HEK293T (cell line): ENCODE measurements around the gene DLG4.
"Not testable (repeated sequence)": the region's sequence is repeated elsewhere in the genome, so short reads cannot be mapped to it uniquely, and the experiment has no call there.

Experiments used
- CTCF ChIA-PET: fragments of 350-600 bp; formaldehyde crosslinking; extraction: SDS; loops from one replicate; lab custom pipeline; 2021; ENCODE audit warnings: antibody characterized with exemption, inconsistent platforms; lab: Yijun Ruan, JAX
- POLR2A ChIA-PET: fragments of 350-600 bp; formaldehyde crosslinking; extraction: SDS; loops from one replicate; lab custom pipeline; 2020; ENCODE audit warnings: antibody characterized with exemption, inconsistent platforms; lab: Yijun Ruan, JAX
- DNase-seq: peaks from one replicate; pipeline ENCODE4 v3.0.0; 2012; ENCODE audit warnings: mixed read lengths; ENCODE audit errors: extremely low spot score
- ARNT ChIP-seq: fragments of 450-650 bp; IDR thresholded peaks from 2 replicates; pipeline ENCODE4 v1.6.1; 2017; ENCODE audit warnings: mild to moderate bottlenecking
- BHLHE40 ChIP-seq: fragments of 450-650 bp; IDR thresholded peaks from 2 replicates; pipeline ENCODE4 v1.6.1; 2016; ENCODE audit warnings: mild to moderate bottlenecking, moderate library complexity, borderline replicate concordance
- CTBP1 ChIP-seq: fragments of 450-650 bp; IDR thresholded peaks from 2 replicates; pipeline ENCODE4 v1.6.1; 2016; ENCODE audit warnings: borderline replicate concordance
- ELF4 ChIP-seq: fragments of 450-650 bp; IDR thresholded peaks from 2 replicates; pipeline ENCODE4 v1.6.1; 2017; ENCODE audit warnings: antibody characterized with exemption
- FOXA1 ChIP-seq: fragments of 450-650 bp; IDR thresholded peaks from 2 replicates; pipeline ENCODE4 v1.6.1; 2016; ENCODE audit warnings: mild to moderate bottlenecking
- FOXK2 ChIP-seq: fragments of 450-650 bp; IDR thresholded peaks from 2 replicates; pipeline ENCODE4 v1.6.1; 2016; ENCODE audit warnings: mild to moderate bottlenecking
- FOXM1 ChIP-seq: fragments of 450-650 bp; IDR thresholded peaks from 2 replicates; pipeline ENCODE4 v1.6.1; 2017; ENCODE audit warnings: mild to moderate bottlenecking, borderline replicate concordance
- HDGF ChIP-seq: fragments of 450-650 bp; IDR thresholded peaks from 2 replicates; pipeline ENCODE4 v1.6.1; 2017; ENCODE audit warnings: antibody characterized with exemption, borderline replicate concordance
- L3MBTL2 ChIP-seq: fragments of 450-650 bp; conservative IDR thresholded peaks from 2 replicates; pipeline ENCODE4 v1.6.1; 2016; ENCODE audit warnings: mild to moderate bottlenecking
- LEF1 ChIP-seq: fragments of 450-650 bp; IDR thresholded peaks from 2 replicates; pipeline ENCODE4 v1.6.1; 2017; ENCODE audit warnings: mild to moderate bottlenecking, borderline replicate concordance
- NFRKB ChIP-seq: fragments of 450-650 bp; IDR thresholded peaks from 2 replicates; pipeline ENCODE4 v1.6.1; 2016; ENCODE audit warnings: mild to moderate bottlenecking, moderate library complexity
- PKNOX1 ChIP-seq: fragments of 450-650 bp; IDR thresholded peaks from 2 replicates; pipeline ENCODE4 v1.6.1; 2016
- SP1 ChIP-seq: fragments of 450-650 bp; IDR thresholded peaks from 2 replicates; pipeline ENCODE4 v1.6.1; 2017
- SUZ12 ChIP-seq: fragments of 450-650 bp; IDR thresholded peaks from 2 replicates; pipeline ENCODE4 v1.6.1; 2016; ENCODE audit warnings: mild to moderate bottlenecking
- TARDBP ChIP-seq: fragments of 450-650 bp; IDR thresholded peaks from 2 replicates; pipeline ENCODE4 v1.6.1; 2016

DLG4 gene

GRCh38 chr17:7175330-7175733, 44.3 kb downstream of the DLG4 start:
- no peak for TF ChIP-seq FOXM1
- no peak for TF ChIP-seq SP1
- no peak for TF ChIP-seq ARNT
- no peak for TF ChIP-seq TARDBP
- CTCF ChIA-PET: no interaction called here
- DNase-seq: no peak
- POLR2A ChIA-PET: no interaction called here

- TF ChIP-seq BHLHE40 (no peak), CTBP1 (no peak), NFRKB (no peak), TARDBP (no peak), PKNOX1 (no peak), ELF4 (no peak), LEF1 (no peak), HDGF (no peak), SP1 (no peak), L3MBTL2 (no peak), FOXM1 (no peak)
- CTCF ChIA-PET: no interaction called here
- POLR2A ChIA-PET: no interaction called here
- DNase-seq: no peak
Measured at GRCh38 chr17:7174603-7175326, 44.9 kb downstream of the DLG4 start.

GRCh38 chr17:7173687-7174602, 45.7 kb downstream of the DLG4 start:
- no peak for TF ChIP-seq SP1
- no peak for TF ChIP-seq FOXM1
- no peak for DNase-seq
- ChIA-PET CTCF (no interaction called here), POLR2A (no interaction called here)

GRCh38 chr17:7172522-7173191, 47.0 kb downstream of the DLG4 start:
- DNase-seq, CTCF ChIA-PET, POLR2A ChIA-PET: not testable (repeated sequence)

- POLR2A ChIA-PET: not testable (repeated sequence)
- CTCF ChIA-PET: interaction anchor here (0.7 kb wide), 1 partner anchor 22 kb away, joined by 4 read pairs; no protein-coding TSS in a partner anchor
Measured at GRCh38 chr17:7169565-7169908, 50.1 kb downstream of the DLG4 start.

GRCh38 chr17:7168841-7169564, 50.6 kb downstream of the DLG4 start:
- POLR2A ChIA-PET: interaction anchor here (2.1 kb wide), 1 partner anchor 8 kb away, joined by 6 read pairs; no protein-coding TSS in a partner anchor
- CTCF ChIA-PET, DNase-seq: not testable (repeated sequence)

More at GRCh38 chr17:7169565-7169908, 50.1 kb downstream of the DLG4 start:
- DNase-seq: not testable (repeated sequence)

- CTCF ChIA-PET: no interaction called here
- POLR2A ChIA-PET: interaction anchor here (2.1 kb wide), 1 partner anchor 10 kb away, joined by 6 read pairs; no protein-coding TSS in a partner anchor
- no peak for TF ChIP-seq ARNT
- no peak for TF ChIP-seq TARDBP
- DNase-seq: no peak
Measured at GRCh38 chr17:7167832-7168231, 51.8 kb downstream of the DLG4 start.

GRCh38 chr17:7166873-7167272, 52.8 kb downstream of the DLG4 start:
- no peak for DNase-seq
- ChIA-PET CTCF (no interaction called here), POLR2A (interaction anchor here (2.1 kb wide), 1 partner anchor 11 kb away, joined by 6 read pairs; no protein-coding TSS in a partner anchor)
- TF ChIP-seq L3MBTL2: no peak
- TF ChIP-seq PKNOX1: no peak
- TF ChIP-seq FOXA1: no peak
- no peak for TF ChIP-seq NFRKB
- TF ChIP-seq SUZ12: no peak
- no peak for TF ChIP-seq FOXK2
- TF ChIP-seq BHLHE40: no peak
- no peak for TF ChIP-seq TARDBP
- no peak for TF ChIP-seq SP1
- TF ChIP-seq LEF1: no peak

GRCh38 chr17:7159571-7159970, 60.1 kb downstream of the DLG4 start:
- POLR2A ChIA-PET, CTCF ChIA-PET, DNase-seq: not testable (repeated sequence)

GRCh38 chr17:7158424-7158823, 61.2 kb downstream of the DLG4 start:
- CTCF ChIA-PET: interaction anchor here (0.7 kb wide), 1 partner anchor 19 kb away, joined by 3 read pairs; no protein-coding TSS in a partner anchor
- POLR2A ChIA-PET, DNase-seq: not testable (repeated sequence)
